Glutamatergic neuron (in vitro differentiated cells): ENCODE data around the gene TTBK1. TPM values are rescaled to one million over a fixed set of nuclear protein-coding genes. Genes with fewer than 3 reads are reported as not detected.

Experiments used
- DNase-seq: peaks from one replicate; pipeline ENCODE4 v3.0.0; 2022
- H3K27ac Mint-ChIP-seq: one replicate; pipeline ENCODE4 v1.8.0; 2020; ENCODE audit warnings: mild to moderate bottlenecking, mixed read lengths, inconsistent platforms; ENCODE audit not compliant: unreplicated experiment
- H3K27me3 Mint-ChIP-seq: one replicate; pipeline ENCODE4 v1.8.0; 2020; ENCODE audit warnings: mild to moderate bottlenecking, moderate library complexity, mixed read lengths, inconsistent platforms; ENCODE audit not compliant: unreplicated experiment
- H3K36me3 Mint-ChIP-seq: one replicate; pipeline ENCODE4 v1.8.0; 2020; ENCODE audit warnings: mild to moderate bottlenecking, mixed read lengths, inconsistent platforms; ENCODE audit not compliant: unreplicated experiment
- H3K4me1 Mint-ChIP-seq: one replicate; pipeline ENCODE4 v1.8.0; 2020; ENCODE audit warnings: mild to moderate bottlenecking, low read depth, mixed read lengths, inconsistent platforms; ENCODE audit not compliant: unreplicated experiment
- H3K4me3 Mint-ChIP-seq: one replicate; pipeline ENCODE4 v1.8.0; 2020; ENCODE audit warnings: mild to moderate bottlenecking, mixed read lengths, inconsistent platforms; ENCODE audit not compliant: unreplicated experiment
- H3K9me3 Mint-ChIP-seq: one replicate; pipeline ENCODE4 v1.8.0; 2020; ENCODE audit warnings: mild to moderate bottlenecking, moderate library complexity, mixed read lengths, inconsistent platforms; ENCODE audit not compliant: unreplicated experiment
- total RNA-seq: library from RNA; stranded (reverse); fragmentation: NEBNext Ultra II Directional; extraction: Animal tissue kit (Norgen Biotek cat#: 25700); gene quantifications from one replicate; pipeline ENCODE4 v1.2.1, GENCODE V29; 2021; ENCODE audit not compliant: unreplicated experiment
- TF ChIP-seq, protein P1 (sequence below): fragments of 200-600 bp; sonication (generic); IDR thresholded peaks from one replicate; pipeline ENCODE4 v1.5.0; 2021; ENCODE audit not compliant: partially characterized antibody, unreplicated experiment

The TTBK1 gene
- total RNA-seq, 1 donor from 2014 or later, result 47.3 TPM

DNA sequence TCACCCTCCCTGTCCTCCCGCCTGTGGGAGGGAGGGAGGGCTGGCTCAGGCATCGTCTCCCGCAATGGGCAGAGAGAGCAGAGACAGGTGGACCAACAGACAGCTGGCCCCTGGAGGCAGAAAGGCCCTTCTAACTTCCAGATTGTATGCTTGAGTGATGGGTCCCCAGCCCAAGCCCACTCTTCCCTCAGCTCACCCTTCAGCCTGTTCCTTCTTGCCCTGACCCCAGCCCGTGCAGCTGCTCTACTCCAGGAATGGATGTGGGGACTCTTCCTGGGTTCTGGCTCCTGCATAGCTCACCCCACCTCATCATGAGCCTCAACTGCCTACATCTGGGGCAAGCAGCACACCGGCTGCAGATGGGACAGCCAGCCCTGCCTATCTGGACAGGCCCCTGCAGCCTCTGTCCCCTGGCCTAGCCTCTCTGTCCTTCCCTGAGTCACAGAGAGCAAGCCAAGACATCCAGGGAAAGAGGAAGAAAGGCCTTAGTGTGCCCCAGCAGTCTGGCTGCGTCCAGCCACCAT lies 43.2 kb downstream of the TTBK1 start:
- no peak overlapping the region for H3K27ac Mint-ChIP-seq
- no peak for DNase-seq
- H3K4me1 Mint-ChIP-seq, result no peaks in the 10 kb centered on the region

DNA sequence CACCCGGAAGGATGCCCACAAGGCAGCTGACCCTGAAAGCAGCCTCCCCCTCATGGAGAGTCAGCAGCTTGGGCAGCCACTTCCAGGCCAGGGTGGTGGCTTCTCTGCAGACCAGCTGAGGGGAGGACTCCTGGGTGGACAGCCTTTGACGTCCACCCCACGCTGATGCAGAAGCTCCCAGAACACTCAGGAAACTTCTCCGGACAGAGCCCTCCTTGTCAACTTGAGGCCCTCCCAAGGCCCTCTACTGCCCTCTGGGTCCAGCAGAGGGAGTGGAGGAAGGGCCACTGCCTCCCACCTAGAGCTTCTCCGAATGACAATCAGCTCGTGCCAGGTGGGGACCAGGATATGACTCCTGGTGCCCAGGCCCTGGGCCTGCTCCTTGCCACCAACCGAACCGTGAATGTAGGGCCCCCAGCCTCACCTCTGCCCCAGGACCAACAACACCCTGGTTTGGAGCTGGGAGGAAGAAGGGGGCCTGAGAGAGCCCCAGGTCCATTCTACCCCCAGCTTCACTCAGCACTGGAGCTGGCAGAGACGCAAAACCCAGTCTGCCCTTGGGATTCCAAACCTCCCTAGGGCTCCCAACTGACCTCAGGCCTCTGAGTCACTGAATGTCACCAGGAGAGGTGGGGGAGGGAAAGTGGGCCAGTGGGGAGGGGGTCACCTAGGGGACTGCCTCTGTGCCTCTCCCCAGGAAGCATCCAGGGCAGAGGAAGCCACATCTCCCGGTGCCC lies 43.9 kb downstream of the TTBK1 start:
- H3K9me3 Mint-ChIP-seq, result peaks cover 4% of the 10 kb centered on the region
- no peak for DNase-seq
- H3K27ac Mint-ChIP-seq, result no peak overlapping the region
- H3K36me3 Mint-ChIP-seq, result no peaks in the 10 kb centered on the region
- H3K27me3 Mint-ChIP-seq, result peaks cover 12% of the 10 kb centered on the region
- TF ChIP-seq, protein P1, sequence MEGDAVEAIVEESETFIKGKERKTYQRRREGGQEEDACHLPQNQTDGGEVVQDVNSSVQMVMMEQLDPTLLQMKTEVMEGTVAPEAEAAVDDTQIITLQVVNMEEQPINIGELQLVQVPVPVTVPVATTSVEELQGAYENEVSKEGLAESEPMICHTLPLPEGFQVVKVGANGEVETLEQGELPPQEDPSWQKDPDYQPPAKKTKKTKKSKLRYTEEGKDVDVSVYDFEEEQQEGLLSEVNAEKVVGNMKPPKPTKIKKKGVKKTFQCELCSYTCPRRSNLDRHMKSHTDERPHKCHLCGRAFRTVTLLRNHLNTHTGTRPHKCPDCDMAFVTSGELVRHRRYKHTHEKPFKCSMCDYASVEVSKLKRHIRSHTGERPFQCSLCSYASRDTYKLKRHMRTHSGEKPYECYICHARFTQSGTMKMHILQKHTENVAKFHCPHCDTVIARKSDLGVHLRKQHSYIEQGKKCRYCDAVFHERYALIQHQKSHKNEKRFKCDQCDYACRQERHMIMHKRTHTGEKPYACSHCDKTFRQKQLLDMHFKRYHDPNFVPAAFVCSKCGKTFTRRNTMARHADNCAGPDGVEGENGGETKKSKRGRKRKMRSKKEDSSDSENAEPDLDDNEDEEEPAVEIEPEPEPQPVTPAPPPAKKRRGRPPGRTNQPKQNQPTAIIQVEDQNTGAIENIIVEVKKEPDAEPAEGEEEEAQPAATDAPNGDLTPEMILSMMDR, result no peak
- no peaks in the 10 kb centered on the region for H3K4me1 Mint-ChIP-seq
- H3K4me3 Mint-ChIP-seq, result no peak overlapping the region

More for the DNA sequence above, 43.2 kb downstream of the TTBK1 start:
- H3K9me3 Mint-ChIP-seq, result peaks cover 4% of the 10 kb centered on the region
- no peak overlapping the region for H3K4me3 Mint-ChIP-seq
- H3K27me3 Mint-ChIP-seq, result peaks cover 16% of the 10 kb centered on the region
- peaks cover 4% of the 10 kb centered on the region for H3K36me3 Mint-ChIP-seq
- TF ChIP-seq, protein P1, result no peak

DNA sequence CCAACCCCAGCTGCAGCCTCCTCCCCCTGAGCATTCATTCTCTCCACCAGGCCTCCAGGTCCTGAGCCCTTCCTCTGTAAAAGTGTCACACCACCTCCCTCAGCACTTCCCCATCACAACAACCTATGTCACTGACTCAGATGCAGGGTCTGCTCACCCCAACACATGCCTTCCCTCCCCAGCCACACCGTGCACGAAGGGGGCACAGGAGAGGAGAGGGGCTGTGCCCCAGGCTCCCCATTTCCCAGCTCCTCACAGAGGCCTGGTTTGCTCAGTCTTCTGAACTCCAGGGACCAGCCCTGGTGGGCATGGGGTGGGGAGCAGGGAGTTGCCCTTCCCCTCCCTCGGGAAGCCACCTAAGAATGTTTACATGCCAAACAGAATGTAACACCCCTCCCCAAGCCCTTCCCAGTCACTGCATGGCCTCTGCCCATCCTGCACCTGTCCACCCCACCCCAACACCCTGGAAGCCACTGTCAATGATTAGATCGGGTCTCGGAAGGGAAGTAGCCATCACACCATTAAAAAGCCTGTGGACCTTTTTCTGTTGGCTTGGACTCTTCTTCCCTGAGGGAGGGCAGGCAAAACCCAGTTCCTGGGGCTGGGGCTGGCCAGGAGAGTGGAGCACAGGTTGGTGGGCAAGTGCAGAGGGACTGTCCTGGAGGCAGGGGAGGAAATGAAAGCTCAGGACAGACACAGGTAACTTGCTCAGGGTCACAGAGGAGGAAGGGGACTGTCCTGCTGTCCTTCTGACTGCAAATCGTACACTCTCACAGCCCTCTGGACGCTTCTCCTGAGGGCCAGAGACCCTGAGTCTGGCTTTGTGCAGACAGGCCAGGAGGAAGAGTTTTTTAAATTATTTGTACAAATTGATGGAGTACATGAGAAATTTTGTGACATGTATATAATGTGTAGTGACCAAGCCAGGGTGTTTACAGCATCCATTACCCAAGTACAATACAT lies 44.7 kb downstream of the TTBK1 start:
- peaks cover 4% of the 10 kb centered on the region for H3K9me3 Mint-ChIP-seq
- no peak overlapping the region for H3K4me3 Mint-ChIP-seq
- H3K27me3 Mint-ChIP-seq, result peaks cover 10% of the 10 kb centered on the region
- no peaks in the 10 kb centered on the region for H3K4me1 Mint-ChIP-seq
- no peak overlapping the region for H3K27ac Mint-ChIP-seq
- no peaks in the 10 kb centered on the region for H3K36me3 Mint-ChIP-seq
- no peak for DNase-seq
- TF ChIP-seq, protein P1, result no peak

DNA sequence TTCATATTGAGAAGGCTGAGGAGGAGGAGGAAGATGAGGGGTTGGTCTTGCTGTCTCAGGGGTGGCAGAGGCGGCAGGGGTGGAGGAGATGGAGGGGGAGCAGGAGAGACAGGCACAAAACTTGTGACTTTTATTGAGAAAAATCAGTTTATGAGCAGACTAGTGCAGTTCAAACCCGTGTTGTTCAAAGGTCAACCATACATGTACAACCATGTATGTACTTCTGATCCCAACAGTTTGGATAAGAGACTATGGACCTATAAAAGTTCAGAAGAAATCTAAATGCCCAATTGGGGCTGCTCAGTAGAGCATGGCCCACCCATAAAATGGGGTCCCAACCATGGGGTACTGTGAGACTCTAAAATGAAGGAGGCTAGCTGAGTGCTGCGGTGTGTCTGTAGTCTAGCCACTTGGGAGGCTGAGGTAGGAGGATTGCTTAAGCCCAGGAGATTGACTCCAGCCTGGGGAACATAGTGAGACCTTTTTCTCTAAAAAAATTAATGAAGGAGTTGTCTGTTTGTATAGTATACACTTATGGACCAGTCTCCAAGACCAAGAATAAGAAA lies 47.1 kb downstream of the TTBK1 start:
- Mint-ChIP-seq H3K4me1 (no peaks in the 10 kb centered on the region), H3K27me3 (peaks cover 10% of the 10 kb centered on the region), H3K4me3 (no peak overlapping the region), H3K27ac (no peak overlapping the region), H3K36me3 (no peaks in the 10 kb centered on the region), H3K9me3 (peaks cover 4% of the 10 kb centered on the region)
- DNase-seq, result no peak
- TF ChIP-seq, protein P1, result no peak
